Stromal cell of bone marrow (primary cell): Measurements from ENCODE around the gene TMEM131L.
A peak's percentile ranks its signal among the peaks of the same experiment; 100 is the strongest.

Source experiments
- DNase-seq: peaks from one replicate; pipeline ENCODE4 v3.0.0-alpha.2; 2012; ENCODE audit warnings: low read depth

The TMEM131L gene

GRCh38 chr4:153628796-153629315 lies 162.7 kb downstream of the TMEM131L start:
- no peak for DNase-seq

GRCh38 chr4:153629776-153630175 lies 163.6 kb downstream of the TMEM131L start:
- DNase-seq: no peak

GRCh38 chr4:153634738-153635353 lies 168.7 kb downstream of the TMEM131L start:
- DNase-seq: peak; percentile 3

GRCh38 chr4:153635846-153636245 lies 169.7 kb downstream of the TMEM131L start:
- no peak for DNase-seq

- DNase-seq: no peak
Observed at GRCh38 chr4:153637201-153637600, 171.0 kb downstream of the TMEM131L start.

- no peak for DNase-seq
Observed at GRCh38 chr4:153638011-153638410, 171.9 kb downstream of the TMEM131L start.

- DNase-seq: no peak
Observed at GRCh38 chr4:153638999-153639398, 172.8 kb downstream of the TMEM131L start.

- DNase-seq: no peak
Observed at GRCh38 chr4:153639833-153640802, 174.0 kb downstream of the TMEM131L start.

- DNase-seq: no peak
Observed at GRCh38 chr4:153641532-153641931, 175.4 kb downstream of the TMEM131L start.

- peak; percentile 8 for DNase-seq
Observed at GRCh38 chr4:153643406-153644383, 177.5 kb downstream of the TMEM131L start.

- no peak for DNase-seq
Observed at GRCh38 chr4:153645183-153645582, 179.0 kb downstream of the TMEM131L start.

GRCh38 chr4:153646261-153646660 lies 180.1 kb downstream of the TMEM131L start:
- DNase-seq: no peak

- DNase-seq: no peak
Observed at GRCh38 chr4:153646978-153647377, 180.8 kb downstream of the TMEM131L start.

- no peak for DNase-seq
Observed at GRCh38 chr4:153647975-153648374, 181.8 kb downstream of the TMEM131L start.

GRCh38 chr4:153649572-153649991 lies 183.4 kb downstream of the TMEM131L start:
- no peak for DNase-seq

- no peak for DNase-seq
Observed at GRCh38 chr4:153651116-153651515, 185.0 kb downstream of the TMEM131L start.

GRCh38 chr4:153651587-153651986 lies 185.4 kb downstream of the TMEM131L start:
- DNase-seq: no peak

- no peak for DNase-seq
Observed at GRCh38 chr4:153652051-153652784, 186.1 kb downstream of the TMEM131L start.

- DNase-seq: no peak
Observed at GRCh38 chr4:153655002-153655541, 188.9 kb downstream of the TMEM131L start.

- DNase-seq: peak; percentile 27
Observed at GRCh38 chr4:153655928-153656327, 189.8 kb downstream of the TMEM131L start.
